NCI-H524 (cell line): ENCODE measurements around the gene SLC2A4.

Experiments
- DNase-seq, 2 experiments: peaks; one replicate each; lab custom pipeline; 2025; lab: John Stamatoyannopoulos, UW

Gene SLC2A4

DNA sequence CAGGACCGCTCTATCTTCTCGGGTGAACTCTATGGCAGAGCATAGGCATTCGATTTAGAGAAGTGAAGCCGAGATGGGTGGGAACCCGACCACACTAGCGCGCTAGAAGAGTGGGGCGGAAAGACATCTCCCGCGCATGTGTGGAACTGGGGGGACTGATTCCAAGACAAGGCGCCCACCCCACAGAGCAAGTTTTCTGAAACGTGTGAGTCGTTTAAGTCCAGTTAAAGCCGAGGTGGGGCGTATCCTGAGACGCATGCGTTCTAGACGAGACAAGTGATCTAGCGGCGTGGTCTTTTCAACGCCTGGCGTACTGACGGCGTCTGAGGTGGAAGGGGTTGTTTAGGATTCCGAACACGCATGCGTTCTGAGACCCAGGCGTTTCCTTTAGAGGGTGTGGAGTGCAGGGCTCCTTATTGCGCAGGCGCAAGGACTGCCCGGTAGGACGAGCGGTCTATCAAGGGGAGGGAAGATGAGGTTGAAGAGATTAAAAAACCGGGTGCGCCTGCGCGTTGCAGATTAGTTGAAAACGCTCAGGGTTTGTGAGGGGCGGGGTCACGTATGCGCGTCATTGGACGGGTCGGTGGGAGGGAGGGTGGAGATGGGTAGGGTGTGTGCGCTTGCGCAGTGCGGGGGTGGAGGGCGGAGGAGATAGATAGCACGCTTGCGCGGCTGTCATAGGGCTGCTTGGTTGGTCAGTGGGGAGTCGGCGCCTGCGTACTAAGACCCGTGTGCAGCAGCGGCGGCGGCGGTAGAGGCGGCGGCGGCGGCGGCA is 25.6 kb downstream of the SLC2A4 start, which contains the start of gene EIF5A:
Gene EIF5A (plus strand): TSS at position 718 of the 775 bp plus-strand sequence. CDS start 2,008 bp downstream, outside the sequence.
- DNase-seq, result peak; percentile 96 to 97

DNA sequence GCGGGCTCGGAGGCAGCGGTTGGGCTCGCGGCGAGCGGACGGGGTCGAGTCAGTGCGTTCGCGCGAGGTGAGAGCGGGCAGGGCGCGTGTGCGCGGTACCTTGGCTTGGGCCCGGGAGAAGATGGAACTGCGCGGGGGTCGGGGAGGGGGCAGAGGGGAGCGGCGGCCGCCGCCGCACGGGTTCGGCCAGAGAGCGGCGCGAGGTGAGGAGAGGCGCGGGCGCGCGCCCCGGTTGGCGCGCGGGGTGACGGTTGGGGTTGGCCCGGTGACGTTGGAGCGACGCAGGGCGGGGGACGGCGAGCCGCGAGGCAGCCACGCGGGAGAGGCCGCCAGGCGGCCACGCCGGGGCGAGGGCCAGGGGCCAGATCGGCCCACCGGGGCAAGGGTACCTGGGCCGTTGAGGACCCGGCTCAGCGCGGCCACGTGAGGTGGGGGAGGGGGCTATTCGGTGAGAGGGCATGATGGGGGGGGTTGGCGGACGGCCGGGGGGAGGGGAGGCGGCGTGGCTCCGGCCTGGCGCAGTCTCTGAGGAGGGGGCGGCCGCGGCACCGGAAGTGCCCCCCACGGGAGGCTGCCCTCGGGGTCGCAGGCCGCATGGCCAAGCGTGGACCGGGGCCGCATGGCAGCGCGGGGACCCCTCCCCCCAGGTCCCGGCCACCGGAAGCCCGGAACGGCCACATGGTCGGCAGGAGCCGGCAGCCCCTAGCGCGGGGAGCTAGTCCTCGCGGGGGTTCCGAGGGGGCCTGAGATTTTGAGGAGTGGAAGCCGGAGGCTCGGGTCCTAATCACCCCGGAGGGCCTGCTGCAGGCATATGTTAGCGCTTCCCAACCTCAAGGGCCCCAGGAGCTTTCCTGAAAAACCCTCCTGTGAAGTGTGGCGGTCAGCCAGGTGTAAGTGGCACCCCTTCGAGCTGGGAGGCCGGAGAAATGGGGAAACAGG is 26.4 kb downstream of the SLC2A4 start:
- peak in 1 of 2 experiments; percentile 6 for DNase-seq

DNA sequence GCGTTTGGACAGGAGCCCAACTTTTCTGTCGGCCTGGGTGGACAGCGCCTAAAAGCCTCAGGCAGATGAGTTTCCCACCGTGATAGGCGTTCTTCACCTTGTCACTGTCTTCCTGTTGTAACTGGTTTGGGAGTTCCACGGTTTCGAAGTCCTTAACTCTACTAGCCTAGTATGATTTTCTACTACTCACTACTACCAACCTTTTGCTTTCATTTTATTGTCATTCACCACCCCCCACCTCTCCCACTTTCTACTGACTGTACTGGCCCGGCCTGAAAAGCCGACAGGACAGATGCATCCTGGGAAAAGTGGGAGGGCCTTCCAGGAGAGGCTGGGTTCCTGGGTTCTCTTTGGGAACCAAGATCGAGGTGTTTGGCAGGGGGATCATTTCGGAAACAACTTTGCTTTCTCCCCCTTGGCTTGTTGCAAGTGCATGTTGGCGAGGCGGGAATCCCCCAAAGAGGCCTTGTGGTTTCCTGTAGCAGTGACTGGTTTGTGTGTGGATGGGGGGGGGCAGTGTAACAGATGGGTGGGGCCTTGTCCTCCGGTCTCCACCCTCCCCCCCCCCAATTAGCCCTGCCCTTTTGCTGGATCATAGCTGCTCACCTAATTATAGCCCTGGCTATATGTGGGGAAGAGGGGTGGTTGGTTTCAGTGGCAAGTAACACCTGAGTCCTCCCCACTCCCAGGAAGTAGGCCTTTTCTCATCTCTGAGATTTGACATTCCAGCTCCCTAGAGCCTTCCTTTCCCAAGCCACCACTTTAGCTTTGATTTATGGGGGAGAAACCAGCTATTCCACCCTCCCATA is 27.3 kb downstream of the SLC2A4 start:
- DNase-seq, result peak in 1 of 2 experiments; percentile 19

DNA sequence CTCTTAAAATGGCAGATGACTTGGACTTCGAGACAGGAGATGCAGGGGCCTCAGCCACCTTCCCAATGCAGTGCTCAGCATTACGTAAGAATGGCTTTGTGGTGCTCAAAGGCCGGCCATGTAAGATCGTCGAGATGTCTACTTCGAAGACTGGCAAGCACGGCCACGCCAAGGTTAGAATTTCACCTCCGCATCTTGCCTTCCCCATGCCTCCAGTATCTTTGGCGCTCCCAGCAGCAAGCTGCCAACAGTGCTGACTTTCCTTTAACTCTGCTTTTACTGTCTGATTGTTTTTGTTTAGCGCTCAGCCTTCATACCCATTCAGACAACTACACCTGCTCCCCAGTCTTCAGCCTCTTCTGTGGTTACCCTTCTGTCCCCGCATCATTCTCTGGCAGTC is 28.1 kb downstream of the SLC2A4 start:
- no peak for DNase-seq

DNA sequence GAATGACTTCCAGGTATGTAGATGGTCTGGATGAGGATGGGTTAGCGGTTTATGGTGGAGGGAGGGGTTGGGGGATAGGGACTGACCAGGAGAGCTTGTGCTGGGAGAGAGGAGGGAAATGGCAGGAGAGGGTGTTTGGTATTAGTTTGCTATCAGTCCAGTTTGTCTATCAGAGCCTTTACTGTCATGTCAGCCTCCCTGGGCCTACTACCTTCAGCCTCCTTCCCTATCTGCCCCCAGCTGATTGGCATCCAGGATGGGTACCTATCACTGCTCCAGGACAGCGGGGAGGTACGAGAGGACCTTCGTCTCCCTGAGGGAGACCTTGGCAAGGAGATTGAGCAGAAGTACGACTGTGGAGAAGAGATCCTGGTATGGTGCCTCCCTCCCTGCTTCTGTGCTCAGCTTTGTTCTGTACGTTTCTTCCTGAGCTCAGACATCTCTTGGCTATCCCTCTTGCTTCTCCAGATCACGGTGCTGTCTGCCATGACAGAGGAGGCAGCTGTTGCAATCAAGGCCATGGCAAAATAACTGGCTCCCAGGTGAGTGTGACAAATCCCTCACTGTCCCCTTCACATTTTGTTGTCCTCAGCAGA is 29.7 kb downstream of the SLC2A4 start:
- DNase-seq, result no peak

DNA sequence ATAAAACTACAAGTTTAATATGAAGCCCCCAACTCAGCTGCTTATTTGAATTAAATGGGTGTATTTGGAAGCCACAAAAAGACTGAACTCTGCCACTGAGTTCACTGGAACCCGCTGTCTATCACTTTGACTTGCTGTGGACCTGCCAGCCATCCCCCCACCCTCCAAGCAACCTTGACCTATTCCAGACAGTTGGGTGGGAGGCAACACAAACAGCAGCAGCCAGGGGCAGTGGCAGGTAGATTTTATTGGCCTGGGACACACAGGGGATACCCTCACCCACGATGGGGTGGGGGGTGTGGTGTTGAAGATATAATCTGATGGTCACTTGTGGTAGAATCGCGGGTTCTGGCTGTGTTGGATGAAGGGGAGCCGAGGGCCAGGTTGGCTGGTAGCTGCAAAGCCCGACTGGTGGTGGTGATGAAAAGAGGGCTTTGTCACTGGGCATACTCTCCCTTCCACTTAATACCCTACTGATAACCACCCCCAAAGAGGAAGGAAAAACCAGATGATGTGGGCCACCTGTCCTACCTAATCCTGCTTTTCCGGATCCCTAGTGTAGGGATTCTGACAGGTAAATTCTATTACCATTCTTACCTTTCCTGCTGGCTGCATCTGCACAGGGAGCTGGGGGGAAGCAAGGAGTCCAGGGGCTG is 31.0 kb downstream of the SLC2A4 start:
- DNase-seq, result no peak

DNA sequence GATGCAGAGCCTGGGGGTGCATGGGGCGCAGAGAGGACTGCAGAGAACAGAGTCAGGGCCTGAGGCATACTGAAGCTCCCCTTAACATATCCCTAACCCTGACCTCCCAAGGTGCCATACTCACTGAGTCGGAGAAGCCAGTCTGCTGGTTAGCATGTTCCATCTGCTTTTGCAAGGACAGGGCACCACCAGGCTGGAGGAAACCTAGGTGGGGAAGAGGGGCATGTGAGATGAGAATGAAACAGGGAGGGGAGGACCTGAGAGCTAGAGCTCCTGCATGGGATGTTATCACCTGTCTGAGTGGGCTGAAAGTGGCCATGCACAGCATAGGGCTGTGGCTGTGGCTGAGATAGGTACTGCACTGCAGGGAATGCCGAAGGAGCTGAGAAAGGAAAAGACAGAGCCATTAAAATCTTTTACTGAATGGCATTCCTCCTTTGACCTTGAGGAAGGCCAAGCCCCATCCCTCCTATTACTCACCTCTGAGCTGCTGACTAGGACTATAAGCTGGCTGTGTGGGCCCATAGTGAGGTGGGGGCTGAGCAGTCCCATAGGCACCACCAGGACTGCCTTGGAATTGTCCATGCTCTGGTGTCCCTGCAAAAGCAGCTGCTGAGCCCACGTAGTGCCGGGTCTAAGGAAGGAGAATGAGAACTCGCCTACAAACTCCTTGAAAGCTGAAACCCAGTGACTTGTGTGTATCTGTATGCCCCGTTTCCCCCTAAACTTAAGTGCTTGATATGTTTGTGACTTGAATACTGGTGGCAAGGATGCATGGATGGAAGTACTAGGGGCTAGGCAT is 31.8 kb downstream of the SLC2A4 start:
- DNase-seq, result no peak

DNA sequence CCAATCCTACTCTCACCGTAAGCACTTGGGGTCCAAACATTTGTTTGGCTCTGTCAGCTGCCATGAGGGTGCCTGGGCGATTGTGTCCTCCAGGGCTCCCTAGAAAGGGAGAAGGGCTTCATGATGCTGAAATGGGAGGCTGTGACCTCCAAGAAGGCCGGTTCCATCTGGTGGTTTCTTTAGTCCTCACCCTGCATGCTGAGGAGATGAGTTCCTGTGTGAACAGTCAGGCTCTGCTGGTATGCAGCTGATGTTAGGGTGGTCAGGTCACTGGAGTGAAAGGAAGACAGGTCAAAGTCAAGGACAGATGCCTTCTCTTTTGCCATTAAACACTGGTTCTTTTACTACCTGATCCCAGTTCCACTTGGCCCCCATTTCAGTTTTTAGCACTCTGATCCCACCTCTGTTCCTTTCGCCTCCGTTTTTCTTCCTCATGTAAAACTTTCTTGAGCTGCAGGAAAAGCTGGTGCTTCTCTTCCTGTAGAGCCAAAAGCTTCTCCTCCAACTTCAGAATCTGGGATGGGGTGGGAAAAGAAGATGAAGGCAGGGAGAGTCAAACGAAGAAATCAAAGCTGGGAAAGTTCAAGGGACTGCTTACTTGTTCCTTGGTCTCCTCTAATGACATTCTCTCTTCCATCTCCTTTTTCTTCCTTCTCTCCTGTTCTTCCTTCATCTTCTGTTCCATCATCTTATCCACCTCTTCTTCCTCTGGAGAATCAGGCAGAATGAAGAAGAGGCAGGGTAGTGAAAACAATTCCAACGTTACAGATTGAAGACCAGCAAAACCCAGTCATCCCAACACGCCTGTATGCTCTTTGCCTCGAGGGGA is 32.6 kb downstream of the SLC2A4 start:
- DNase-seq, result no peak

DNA sequence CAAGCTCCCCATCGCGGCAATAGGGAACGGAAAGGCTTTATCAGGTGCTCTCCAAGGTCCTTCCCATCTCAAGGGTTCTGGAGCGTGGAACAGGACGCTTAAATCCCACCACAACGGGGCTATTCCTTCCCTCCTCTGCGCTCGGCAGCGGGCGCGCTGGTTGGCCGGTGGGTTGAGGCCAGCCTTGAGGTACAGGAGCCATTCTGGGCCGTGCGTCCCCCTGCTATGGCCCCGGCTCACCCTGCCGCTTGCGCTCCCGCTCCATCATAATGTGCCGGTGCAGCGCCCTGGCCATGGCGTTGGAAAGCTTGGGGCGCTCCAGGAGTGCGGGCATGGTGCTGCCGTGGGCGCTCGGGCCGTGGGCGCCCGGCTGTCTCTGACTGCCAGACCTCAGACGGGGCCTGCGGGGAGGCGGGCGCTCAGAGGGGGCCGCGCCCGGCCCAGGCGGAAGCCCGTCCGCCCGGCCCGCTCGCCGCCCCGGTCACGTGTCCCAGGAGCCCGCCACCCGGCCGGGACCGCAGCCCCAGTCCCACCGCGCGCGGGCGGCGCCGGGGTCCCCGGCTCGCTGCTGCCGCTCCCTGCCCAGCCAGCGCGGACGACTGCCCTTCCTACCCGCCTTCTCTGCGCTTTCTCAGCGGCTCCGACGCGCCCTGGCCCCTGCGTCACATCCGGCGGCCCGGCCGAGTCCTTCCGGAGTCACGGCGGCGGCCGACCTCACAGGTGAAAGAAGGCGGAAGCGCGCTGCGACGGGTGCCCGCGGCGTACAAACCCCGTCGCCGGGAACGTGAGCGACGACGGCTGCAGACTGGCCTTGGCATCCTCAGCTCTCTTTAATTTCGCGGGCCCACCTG is 33.4 kb downstream of the SLC2A4 start, which contains the start of gene GPS2:
Gene GPS2 (minus strand): TSS at position 642 of the 851 bp plus-strand sequence. CDS start 308 bp downstream, at position 334.
- peak in 1 of 2 experiments; percentile 48 for DNase-seq

DNA sequence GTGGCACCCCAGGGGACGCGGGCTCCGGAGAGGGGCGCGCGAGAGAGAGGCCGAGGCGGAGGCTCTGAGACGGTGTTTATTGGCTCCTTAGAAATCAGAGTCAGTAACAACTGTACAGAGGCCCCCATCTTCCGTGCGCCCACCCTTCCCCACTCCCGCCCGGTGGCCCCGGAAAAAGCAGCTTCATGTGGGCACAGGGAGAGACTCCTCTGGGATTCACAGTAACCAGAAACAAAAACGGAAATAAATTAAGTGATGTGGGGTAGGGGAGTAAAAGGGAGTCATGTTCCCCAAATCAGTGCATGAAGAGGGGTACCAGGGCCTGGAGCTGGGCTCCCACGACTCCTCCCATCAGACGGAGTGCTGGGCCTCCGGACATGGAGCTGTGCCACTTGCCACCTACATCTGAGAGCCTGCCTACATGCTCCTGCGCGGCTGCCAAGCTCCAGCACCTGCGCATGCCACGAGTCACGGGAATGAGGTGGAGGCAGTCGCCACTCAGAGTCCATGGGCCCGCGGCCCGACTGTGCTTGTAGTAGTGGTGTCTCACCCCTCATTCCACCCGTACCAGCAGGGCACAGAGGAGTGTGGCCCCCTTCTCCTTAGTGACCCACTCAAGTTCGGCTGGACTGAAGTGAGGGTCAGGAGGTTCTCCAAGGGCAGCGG is 34.2 kb downstream of the SLC2A4 start:
- no peak for DNase-seq

DNA sequence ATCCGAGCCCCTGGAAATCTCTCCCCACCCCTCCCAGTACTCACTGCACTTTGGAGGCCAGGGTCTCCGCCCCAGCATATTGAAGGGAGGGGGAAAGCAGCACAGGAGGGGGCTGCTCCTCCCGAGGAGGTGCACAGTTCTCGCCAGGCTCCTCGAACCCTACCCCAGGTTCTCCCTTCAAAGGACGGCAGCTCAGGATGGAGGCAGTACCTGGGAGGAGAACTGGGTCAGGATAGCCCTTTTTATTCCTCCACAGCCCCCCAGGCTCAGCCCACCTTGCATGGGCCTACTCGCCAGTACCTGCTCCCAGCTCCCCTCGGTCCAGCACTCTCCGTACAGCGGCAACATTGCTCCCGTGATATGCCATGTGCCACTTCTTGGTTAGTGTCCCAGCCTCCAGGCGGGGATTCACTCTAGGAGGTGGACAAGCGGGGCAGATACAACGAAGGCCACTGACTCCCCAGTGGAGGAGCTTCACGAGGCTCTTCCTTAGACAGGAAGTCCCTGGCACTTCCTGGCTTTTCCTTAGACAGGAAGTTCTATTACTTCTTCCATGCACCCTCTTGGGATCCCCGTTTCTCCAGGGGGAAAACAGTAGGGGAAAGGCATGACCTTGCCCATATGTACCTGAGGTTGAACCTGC is 35.8 kb downstream of the SLC2A4 start:
- no peak for DNase-seq

DNA sequence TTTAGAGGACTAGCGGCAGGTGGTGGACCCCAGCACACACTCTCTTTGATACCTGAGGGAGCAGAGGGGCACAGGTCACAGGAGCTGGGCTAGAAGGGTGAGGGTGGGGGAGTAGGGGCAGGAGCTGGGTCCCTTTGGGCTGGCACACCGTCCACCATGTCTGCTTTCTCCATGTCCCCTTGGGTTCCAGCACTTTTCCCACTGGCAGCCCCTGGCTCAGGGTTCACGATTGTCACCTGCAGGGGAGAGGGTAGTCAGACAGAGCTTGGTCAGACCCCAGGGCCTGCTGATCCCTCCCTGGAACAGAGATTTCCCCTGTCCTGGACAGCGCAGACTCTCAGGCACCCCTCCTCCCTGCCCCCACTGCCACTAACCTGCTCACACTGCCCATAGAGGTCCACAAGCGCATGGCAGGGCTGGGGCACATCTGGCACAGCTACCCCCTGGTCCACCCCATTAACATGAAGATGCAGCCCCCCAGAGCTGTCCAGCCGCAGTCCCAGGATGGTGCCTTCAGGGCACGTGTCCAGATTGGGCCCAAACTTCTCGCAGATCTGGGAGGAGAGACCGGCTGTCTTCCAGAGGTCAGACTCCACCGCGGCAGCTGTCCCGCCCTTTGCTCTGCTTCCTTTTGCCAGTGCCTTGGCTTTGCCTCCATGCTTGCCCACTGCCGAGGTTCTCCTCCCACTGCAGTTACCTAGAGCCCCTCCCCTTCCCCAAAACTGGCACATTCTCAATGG is 36.8 kb downstream of the SLC2A4 start:
- DNase-seq, result no peak

DNA sequence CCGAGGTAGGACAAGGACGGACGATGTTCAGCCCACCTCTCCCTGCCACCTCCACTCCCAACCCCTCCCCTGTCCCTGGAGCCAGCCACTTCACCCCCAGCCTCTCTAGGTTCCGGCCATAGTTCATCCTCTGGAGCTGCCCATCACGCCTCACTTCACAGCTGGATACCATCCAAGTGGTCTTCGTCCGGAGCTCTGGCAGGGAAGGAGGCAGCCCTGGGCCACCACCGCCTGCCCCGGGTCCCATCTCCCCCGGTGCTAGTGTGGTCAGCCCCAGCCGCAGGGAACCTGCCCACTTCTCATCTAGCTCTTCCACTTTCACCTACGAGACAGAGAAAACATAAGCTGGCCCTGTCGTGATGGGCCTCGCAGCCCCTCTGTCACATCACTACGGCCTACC is 39.9 kb downstream of the SLC2A4 start:
- DNase-seq, result no peak

DNA sequence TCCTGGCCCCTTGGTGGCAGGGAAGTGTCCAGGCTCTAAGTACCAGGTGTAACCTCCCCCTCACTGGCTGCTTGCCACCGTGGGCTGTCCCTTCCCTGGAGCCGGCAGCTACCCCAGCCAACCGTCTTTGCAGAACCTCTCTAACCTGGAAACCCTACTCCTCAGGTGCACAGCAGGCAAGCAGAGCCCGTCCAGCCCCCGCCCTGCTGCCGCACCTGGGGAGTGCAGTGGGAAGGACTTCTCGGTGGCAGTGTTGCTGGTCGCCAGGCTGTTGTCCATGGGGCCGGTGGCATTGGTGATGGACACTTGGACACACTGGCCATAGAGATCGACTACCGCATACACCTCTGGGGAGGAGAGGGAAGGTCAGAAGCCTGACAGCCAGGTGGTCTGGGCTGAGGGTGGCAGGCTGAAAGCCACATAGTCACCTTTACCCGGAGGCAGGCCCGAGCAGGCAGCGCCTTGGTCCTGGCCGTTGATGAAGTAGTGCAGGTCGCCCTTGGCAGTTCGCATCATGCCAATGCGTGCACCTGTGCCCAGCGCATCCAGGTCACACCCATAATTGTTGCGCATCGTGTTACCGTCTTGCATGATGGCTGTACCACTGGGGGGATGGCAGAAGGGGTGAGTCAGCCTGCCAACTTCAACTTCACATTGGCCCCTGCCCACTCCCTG is 41.1 kb downstream of the SLC2A4 start:
- no peak for DNase-seq

DNA sequence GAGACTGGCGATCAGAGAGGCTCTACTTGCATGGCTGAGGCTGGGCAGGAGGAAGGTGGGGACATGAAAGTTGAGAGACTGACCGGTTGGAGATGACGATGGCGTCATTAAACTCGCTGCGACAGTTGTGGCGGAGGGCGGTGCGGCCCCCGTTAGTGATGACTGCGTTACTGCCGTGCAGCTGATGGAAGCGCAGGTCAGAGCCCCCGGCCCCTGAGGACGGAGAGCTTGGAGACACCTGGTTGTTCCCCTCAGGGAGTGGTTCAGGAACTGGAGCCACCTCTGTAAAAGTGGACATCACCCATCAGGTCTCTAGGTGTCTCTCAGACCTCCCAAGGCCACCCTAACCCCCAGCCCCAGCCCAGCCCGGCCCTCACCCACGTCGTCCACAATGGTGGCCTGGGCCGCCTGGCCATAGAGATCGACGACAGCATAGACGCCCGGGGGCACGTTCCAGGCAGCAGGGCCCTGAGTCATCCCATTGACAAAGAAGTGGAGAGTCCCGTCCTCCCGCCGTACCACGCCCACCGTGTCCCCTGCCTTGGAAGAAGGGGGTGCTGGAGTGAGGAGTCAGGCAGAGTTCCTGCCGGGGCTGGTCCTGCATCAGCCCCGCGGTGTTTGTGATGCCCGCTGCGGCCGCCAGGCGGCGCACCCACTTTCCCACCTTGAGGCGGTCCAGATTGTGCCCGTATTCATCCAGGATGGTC is 42.4 kb downstream of the SLC2A4 start:
- no peak for DNase-seq
